GM19324 (cell line): ENCODE measurements around the gene C2CD2L.
"Not testable (repeated sequence)": the region's sequence is repeated elsewhere in the genome, so short reads cannot be mapped to it uniquely, and the experiment has no call there.

ENCODE experiments used
- ATAC-seq: cut with Tn5 transposase; IDR thresholded peaks from one replicate; pipeline ENCODE4 v1.9.1; 2021; ENCODE audit warnings: mild to moderate bottlenecking, moderate library complexity; ENCODE audit not compliant: unreplicated experiment, low FRiP score

C2CD2L gene

DNA sequence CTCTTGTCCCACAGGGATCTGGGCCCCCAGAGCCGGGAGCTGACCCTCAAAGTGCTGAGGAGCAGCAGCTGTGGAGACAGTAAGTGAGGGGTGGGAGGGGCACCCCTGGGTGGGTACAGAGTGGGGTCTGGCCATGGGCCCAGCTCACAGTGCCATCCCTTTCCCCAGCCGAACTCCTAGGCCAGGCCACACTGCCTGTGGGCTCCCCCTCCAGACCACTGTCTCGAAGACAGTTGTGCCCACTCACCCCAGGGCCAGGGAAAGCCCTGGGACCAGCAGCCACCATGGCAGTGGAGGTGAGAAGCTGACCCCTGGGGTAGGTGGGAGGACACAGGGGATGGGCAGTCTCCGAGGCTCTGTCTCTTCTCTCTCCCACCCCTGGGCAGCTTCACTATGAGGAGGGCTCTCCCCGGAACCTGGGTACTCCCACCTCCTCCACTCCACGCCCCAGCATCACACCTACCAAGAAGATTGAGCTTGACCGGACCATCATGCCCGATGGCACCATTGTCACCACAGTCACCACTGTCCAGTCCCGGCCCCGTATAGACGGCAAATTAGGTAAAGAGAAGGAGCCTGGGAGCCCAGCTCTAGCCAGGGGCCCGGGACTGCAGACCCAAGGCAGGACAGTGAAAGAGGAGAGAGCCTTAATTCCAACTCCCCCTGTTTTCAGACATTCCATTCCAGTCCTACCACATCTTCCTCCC is 5.3 kb downstream of the C2CD2L start:
- ATAC-seq = no peak

DNA sequence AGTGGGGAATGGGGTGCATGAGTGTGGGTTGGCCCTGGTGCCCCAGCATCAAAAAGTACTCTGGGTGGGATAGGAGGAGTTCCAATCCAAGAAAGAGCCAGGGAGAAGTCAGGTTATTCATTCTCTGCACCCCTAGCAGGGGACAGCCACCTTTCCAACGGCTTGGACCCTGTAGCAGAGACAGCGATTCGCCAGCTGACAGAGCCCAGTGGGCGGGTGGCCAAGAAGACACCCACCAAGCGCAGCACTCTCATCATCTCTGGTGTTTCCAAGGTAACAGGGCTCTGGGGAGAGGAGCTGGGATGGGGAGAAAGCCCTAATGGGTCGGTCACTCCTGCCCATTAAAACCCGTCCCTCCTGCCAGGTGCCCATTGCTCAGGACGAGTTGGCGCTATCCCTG is 6.6 kb downstream of the C2CD2L start:
- ATAC-seq = no peak

DNA sequence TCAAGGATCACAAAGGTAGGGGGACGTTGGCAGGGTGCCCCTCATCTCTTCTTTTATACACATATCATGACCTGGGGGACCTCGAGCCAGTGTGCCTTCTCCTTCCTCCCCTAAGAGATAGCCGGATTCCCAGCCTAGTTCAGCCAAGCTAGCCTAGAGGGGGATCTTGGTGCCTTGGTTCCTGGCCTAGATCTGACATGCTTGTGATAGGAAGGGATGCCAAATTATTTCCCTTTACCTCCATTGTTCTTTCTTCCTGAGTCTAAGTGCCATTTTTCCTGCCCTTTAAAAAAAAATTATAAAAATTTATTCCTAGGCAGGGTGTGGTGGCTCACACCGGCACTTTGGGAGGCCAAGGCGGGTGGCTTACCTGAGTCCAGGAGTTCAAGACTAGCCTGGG is 7.2 kb downstream of the C2CD2L start:
- no peak for ATAC-seq

DNA sequence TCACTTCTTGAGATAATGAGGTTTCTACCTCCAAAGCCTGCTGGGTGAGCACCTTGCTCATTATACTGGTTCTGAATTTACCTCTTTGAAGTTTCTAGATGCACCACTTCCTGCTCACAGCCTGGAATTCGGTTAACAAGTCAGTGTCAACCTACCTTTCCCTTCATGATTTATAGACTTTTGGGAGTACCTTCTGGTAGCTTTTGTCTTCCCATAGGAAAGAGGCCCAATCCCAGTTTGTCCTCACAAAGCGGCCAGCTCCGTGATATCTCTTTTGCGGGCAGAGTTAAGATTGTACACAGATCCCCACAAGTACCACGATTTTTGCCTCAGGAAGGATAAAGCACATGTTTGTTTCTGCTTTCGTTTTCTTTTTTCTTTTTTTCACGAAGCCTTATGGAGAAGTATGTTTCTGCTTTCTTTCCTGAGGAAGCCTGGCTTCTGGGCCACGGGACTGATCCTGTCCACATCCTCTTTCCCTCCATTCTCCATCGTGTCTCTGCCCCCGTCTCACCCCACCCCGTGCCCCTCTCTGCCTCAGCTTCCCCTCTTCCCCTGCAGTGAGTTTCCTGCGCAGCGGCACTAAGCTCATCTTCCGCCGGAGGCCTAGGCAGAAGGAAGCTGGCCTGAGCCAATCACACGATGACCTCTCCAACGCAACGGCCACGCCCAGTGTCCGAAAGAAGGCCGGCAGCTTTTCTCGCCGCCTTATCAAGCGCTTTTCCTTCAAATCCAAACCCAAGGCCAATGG is 8.5 kb downstream of the C2CD2L start:
- no peak for ATAC-seq

DNA sequence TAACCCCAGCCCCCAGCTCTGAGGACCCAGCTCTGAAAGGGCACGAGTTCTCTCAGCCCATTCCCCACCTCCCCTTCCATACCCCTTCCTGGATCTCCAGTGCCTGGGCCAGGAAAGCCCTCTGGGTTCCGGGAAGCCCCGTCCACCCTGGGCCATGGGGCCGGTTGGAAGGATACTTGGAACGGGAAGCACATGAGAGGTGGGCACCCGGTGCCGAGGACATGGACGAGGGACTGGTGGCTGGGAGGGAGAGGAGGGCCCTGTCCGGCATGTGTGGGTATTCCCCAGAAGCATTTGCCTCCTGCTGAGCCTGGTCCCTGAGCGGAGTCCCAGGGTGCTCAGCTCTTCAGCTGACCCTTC is 9.1 kb downstream of the C2CD2L start:
- no peak for ATAC-seq

DNA sequence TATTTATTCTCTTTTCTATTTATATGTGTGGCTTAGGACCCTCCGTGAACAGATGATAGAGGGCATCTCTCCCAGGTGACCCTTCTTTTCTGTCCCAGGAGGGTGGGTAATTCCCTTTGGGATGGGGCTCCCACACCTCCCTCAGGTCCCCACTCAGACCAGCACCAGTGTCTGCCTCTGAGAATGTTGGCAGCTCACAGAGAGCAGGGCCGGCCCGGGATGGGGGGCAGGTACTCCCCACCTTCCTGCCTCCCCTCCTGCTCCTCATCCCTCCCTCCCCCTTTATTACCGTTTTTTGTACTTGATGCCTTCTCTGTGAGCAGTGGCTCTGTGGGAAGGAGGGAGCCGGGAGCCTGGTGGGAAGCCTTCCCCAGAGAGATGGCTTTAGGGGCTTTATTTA is 9.5 kb downstream of the C2CD2L start:
- no peak for ATAC-seq

DNA sequence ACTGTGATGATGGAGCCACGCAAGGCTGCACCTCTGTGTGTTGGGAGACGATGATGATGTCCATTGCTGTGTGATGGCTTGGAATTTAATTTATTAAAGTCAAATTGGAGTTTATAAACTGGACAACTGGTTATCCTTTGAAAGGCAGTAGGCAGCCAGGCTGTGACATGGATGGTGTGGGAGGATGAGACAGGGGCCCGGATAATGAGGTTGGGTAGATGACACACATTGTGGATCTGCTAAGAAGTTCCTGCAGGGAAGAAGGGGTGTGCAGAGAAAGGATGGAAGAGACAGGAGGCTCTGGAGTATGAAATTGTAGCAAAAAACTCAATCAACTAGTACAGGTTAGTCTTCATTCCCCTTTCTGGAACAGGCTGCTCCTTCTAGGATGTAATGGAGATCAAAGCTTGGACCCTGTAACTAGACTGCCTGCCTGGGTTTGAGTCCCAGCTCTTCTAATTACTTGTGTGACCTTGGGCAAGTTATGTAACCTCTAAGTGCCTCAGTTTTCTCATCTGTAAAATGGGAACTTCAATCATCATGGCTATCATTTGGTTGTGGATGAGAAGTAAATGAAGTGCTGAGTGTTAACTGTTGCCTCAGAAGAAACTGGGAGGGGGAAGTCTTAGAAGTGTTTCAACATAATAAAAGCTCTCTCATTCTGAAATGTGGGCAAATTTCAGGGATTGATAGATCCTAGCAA is 10.0 kb downstream of the C2CD2L start:
- no peak for ATAC-seq

DNA sequence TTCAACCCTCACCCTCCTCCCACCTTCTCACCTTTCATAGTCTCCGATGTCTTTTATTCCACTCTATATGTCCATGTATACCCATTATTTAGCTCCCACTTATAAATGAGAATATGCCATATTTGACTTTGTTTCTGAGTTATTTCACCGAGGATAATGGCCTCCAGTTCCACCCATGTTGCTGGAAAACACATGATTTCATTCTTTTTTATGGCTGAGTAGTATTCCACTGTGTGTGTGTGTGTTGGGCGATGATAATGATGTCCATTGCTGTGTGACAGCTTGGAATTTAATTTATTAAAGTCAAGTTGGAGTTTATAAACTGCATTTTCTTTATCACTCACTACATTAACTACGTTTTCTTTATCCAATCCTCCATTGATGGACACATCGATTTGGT is 11.1 kb downstream of the C2CD2L start:
- ATAC-seq = no peak

DNA sequence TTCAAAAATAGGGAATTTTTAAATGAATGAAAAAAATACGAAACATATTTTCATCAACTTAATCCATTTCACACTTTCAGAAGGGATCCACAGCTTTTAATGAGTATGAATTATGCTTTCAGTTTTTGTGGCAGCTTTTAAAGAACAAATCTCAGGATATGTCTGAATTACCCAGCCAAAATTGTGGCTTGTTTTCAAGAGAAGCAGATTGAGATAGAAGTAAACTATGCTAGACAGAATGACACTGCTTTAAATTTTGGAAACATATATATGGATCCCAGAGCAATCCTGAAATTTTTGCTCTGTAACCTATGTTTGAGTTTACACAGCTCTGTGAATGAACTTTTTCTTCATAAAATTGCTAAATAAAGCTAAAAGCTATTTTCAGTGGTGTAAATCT is 11.8 kb downstream of the C2CD2L start:
- no peak for ATAC-seq

DNA sequence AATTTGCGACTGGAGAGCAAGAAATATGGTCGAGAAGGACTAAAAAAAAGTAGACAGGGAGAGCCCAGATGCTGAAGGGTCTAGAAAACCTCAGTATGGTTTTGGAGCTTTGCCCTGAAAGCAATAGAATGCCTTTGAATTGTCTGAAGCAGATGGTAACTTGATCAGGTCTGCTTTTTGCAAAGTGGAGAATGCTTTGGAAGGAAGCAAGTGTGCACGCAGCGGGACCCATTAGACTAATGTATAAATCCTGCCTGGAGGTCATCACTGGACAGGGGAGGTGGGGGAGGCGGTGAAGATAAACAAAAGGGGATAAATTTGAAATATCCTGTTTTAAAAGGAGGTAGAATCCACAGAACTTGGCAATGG is 13.5 kb downstream of the C2CD2L start:
- ATAC-seq = no peak

DNA sequence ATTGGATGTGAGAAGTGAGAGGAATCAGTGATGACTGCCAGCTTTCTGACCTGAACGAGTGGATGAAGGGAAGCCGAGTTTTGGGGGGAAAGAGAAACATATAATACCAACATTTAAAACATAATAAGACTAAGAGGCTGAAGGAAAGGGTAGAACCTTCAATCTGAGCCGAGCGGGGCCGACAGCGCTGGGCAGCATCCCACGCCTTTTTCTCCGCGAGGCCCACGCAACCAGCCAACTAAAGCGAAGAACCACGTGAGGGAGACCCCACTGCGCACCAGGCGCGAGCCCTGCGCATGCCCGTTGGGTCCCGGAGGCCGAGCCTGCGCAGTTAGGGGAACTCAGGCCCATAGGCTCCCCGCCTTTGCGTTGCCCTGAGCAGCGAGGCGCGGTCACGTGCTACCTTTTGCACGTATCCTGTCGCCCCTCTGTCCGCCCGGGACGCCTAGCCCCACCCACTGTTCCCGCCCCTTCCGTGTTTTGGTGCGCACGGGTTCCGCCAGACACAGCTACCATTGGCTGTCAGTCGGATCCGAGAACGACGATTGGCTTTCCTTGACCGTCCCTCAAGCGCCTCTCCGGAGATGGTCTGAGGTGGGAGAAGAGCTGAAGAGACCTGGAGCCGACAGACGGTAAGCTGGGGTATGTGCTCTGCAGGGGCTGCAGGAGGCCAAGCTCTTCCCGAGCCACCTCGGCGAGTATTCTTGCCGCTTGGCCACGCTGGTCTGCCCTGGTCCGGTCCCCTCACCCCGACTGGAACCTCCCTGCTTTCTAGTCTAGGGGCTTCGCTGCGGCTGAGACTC is 14.1 kb downstream of the C2CD2L start, which contains the start of gene HINFP:
HINFP (plus strand) TSS at position 573 of the 803 bp plus-strand sequence. CDS start 5,365 bp downstream, outside the sequence.
- ATAC-seq = peak; percentile 98

DNA sequence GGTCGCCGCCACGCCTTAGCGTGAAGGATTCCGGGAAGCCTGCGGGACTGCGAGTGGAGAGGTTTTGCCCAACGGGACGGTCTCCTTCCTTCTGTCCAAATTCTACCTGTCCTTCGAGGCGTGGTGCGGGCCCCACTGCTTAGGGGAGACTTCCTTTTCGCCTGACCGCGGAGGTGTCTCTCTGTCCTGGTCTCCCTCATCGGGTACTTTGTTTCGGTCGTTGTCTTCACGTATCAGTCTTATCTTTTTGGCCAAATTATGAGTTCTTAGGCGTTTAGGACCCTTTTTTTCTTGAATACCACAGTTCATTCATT is 14.6 kb downstream of the C2CD2L start:
- no peak for ATAC-seq

DNA sequence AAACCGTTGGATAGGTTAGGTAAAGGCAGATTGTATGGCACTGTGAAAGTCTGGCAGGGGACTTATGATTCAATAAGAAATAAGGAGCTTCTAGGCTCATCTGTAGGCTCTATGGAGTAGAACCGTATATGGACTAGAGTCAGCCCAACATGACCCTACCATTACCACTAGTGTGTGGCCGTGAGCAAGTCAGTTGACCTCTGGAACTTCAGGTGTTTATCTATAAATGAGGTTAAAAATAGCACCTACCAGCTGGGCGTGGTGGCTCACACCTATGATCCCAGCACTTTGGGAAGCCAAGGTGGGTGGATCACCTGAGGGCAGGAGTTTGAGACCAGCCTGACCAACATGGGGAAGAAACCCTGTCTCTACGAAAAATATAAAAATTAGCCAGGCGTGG is 18.7 kb downstream of the C2CD2L start:
- no peak for ATAC-seq

DNA sequence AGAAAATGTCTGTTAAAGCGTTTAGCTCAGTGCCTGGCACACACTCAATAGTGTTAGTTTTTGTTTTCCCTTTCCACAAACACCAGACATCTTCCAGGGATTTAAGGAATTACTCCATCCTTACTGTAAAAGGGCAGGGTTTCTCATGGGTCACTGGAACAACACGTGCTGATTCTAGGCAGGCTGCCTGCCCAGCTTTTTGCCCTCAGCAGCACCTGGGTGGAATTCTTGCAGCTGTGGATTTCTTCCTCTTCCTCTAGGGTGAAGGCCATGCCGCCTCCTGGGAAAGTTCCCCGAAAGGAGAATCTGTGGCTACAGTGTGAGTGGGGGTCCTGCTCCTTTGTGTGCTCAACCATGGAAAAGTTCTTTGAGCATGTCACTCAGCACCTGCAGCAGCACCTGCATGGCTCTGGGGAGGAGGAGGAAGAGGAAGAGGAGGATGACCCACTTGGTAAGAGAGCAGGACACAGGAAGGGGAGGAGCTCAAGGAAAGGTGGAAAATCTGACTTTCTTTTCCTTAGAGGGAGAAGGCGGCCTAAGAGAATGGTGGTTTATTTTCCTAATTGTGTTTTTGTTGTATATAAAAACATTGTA is 19.6 kb downstream of the C2CD2L start:
- ATAC-seq = no peak

DNA sequence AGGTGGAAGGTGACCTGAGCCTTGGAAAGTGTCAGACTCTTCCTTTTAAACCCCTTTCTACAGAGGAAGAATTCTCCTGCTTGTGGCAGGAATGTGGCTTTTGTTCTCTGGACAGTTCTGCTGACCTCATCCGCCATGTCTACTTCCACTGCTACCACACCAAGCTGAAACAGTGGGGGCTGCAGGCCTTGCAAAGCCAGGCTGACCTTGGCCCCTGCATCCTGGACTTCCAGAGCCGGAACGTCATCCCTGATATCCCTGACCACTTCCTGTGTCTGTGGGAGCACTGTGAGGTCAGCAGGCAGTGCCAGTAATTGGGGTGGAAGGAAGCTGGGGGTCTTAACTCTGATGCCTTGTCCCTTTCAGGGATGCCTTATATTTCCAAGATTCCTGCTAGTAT is 23.5 kb downstream of the C2CD2L start:
- ATAC-seq = no peak

DNA sequence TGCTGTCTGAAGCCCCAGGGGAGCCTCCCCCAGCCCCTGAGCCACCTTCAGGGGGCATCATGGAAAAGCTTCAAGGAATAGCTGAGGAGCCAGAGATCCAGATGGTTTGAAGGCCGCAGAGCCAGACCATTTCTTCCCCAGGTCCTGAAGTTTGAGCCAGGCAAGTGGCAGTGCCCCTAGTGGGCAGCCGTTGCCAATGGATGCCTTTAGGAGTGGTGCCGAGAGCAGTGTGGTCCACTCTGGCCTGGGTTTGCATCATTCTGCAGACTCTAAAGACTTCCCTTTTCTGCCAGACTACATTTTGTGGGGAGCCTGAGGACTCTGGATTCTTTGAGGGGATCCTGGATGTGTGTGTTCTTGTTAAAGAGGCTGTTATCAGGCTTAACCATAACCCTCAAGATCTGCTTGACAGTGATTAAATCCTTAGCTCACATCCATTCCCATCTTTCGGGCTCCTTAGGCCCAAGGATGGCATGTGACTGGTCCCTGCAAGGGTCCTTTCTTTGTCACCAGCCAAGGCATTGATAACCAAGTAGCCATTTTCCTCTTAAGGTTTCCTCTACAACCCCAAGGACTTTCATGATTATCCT is 27.3 kb downstream of the C2CD2L start:
- ATAC-seq = no peak

DNA sequence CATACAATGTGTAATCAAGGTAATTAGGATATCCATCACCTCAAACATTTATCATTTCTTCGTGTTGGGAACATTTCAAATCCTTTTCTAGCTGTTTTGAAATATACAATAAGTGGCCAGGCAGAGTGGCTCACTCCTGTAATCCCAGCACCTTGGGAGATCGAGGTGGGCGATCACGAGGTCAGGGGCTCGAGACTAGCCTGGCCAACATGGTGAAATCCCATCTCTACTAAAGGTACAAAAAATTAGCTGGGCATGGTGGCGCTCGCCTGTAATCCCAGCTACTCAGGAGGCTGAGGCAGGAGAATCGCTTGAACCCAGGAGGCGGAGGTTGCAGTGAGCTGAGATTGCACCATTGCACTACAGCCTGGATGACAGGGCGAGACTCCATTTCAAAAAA is 32.1 kb downstream of the C2CD2L start:
- ATAC-seq = not testable (repeated sequence)

DNA sequence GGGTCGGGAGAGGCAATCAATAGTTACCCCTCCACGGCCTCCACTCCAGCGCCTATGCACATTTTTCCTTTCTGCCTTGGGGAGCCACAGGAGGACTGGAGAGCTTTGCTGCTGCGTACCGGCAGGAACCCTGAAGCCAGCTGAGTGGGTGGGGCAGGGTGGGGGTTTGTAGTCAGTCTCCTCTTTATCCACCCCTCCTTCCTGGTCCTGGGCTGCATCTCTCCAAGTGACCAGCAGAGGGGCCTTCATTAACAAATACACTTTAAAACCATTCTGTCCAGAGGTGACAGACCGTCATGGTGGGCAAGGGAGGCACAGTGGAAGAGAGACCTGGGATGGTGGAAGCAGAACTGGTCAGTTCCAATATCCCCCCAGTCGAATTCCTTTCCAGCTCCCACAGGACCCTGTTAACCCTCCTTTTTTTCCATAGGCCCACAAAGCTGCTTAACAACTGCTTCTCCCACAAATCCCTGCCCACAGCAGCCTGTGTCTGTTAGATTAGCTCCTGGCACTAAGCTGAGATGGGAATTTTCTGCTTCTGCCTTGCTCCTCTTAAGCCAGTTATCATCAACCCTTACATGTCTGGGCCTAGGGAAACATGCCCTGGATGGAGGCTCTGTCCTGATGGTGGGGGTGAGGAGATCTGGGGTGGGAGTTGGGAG is 37.8 kb downstream of the C2CD2L start:
- no peak for ATAC-seq

DNA sequence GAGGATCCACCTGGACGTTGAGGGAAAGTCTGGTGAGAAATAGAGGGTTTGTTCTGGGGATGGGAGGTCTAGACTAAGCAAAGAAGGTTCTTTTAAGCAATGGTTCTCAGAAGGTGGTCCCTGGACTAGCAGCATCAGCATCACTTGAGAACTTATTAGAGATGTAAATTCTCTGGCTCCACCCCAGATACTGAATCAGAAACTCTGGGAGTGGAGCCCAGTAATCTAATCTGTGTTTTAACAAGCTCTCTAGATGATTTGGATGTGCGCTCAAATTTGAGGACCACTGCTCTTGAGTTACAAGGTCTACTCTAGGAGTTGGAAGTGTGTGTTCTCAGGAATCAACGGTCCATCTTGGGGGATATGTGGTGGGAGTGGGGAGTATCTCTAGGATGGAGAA is 38.4 kb downstream of the C2CD2L start:
- no peak for ATAC-seq
